ENCODE measurements around the gene C13orf42.
A peak's percentile ranks its signal among the peaks of the same experiment; 100 is the strongest.
"Not testable (repeated sequence)": the region's sequence is repeated elsewhere in the genome, so short reads cannot be mapped to it uniquely, and the experiment has no call there.

The C13orf42 gene

GRCh38 chr13:51091839-51092238, 19.2 kb downstream of the C13orf42 start:
- Histone ChIP-seq H3K4me1 (ENCODE audit: control insufficient read depth, insufficient read depth, low read length) (no peaks in the 10 kb centered on the region), H3K36me3 (ENCODE audit: insufficient read depth, low read length) (no peaks in the 10 kb centered on the region), H3K9me3 (replicated peaks; ENCODE audit: low read length) (no peaks in the 10 kb centered on the region), H3K4me2 (ENCODE audit: low read length) (no peak overlapping the region), H3K4me3 (ENCODE audit: low read length) (no peak overlapping the region), H3K27me3 (ENCODE audit: control insufficient read depth, insufficient read depth, low read length) (peaks cover 63% of the 10 kb centered on the region), H3K9ac (ENCODE audit: low read depth, low read length) (no peak overlapping the region)

GRCh38 chr13:51083706-51084105, 27.4 kb downstream of the C13orf42 start:
- no peak overlapping the region for H3K4me2 ChIP-seq (ENCODE audit: low read length)
- no peak overlapping the region for H3K4me3 ChIP-seq (ENCODE audit: low read length)
- no peaks in the 10 kb centered on the region for H3K36me3 ChIP-seq (ENCODE audit: insufficient read depth, low read length)
- H3K9ac ChIP-seq (ENCODE audit: low read depth, low read length) = no peak overlapping the region
- peaks cover 37% of the 10 kb centered on the region for H3K27me3 ChIP-seq (ENCODE audit: control insufficient read depth, insufficient read depth, low read length)
- H3K4me1 ChIP-seq (ENCODE audit: control insufficient read depth, insufficient read depth, low read length) = no peaks in the 10 kb centered on the region
- no peaks in the 10 kb centered on the region for H3K9me3 ChIP-seq (replicated peaks; ENCODE audit: low read length)

- H3K4me1 ChIP-seq (ENCODE audit: control insufficient read depth, insufficient read depth, low read length); H3K4me2 ChIP-seq (ENCODE audit: low read length); H3K9ac ChIP-seq (ENCODE audit: low read depth, low read length); H3K4me3 ChIP-seq (ENCODE audit: low read length); H3K9me3 ChIP-seq (replicated peaks; ENCODE audit: low read length); H3K36me3 ChIP-seq (ENCODE audit: insufficient read depth, low read length): not testable (repeated sequence)
- peaks cover 19% of the 10 kb centered on the region for H3K27me3 ChIP-seq (ENCODE audit: control insufficient read depth, insufficient read depth, low read length)
These were observed 30.5 kb downstream of the C13orf42 start for GRCh38 chr13:51080478-51081065.

- H3K4me2 ChIP-seq (ENCODE audit: low read length) = no peak overlapping the region
- no peaks in the 10 kb centered on the region for H3K36me3 ChIP-seq (ENCODE audit: insufficient read depth, low read length)
- no peak overlapping the region for H3K4me3 ChIP-seq (ENCODE audit: low read length)
- H3K4me1 ChIP-seq (ENCODE audit: control insufficient read depth, insufficient read depth, low read length) = peaks cover 3% of the 10 kb centered on the region
- no peak overlapping the region for H3K9ac ChIP-seq (ENCODE audit: low read depth, low read length)
- no peaks in the 10 kb centered on the region for H3K9me3 ChIP-seq (replicated peaks; ENCODE audit: low read length)
- peaks cover 16% of the 10 kb centered on the region for H3K27me3 ChIP-seq (ENCODE audit: control insufficient read depth, insufficient read depth, low read length)
These were observed 39.6 kb downstream of the C13orf42 start for GRCh38 chr13:51071493-51071892.

GRCh38 chr13:51070005-51070649, 40.9 kb downstream of the C13orf42 start:
- no peak overlapping the region for H3K4me3 ChIP-seq (ENCODE audit: low read length)
- H3K9ac ChIP-seq (ENCODE audit: low read depth, low read length) = no peak overlapping the region
- H3K4me2 ChIP-seq (ENCODE audit: low read length) = peak overlapping the region; percentile 21
- no peaks in the 10 kb centered on the region for H3K9me3 ChIP-seq (replicated peaks; ENCODE audit: low read length)
- H3K4me1 ChIP-seq (ENCODE audit: control insufficient read depth, insufficient read depth, low read length) = peaks cover 3% of the 10 kb centered on the region
- H3K27me3 ChIP-seq (ENCODE audit: control insufficient read depth, insufficient read depth, low read length) = peaks cover 29% of the 10 kb centered on the region
- H3K36me3 ChIP-seq (ENCODE audit: insufficient read depth, low read length) = no peaks in the 10 kb centered on the region

GRCh38 chr13:51068501-51068900, 42.6 kb downstream of the C13orf42 start:
- Histone ChIP-seq H3K4me3 (ENCODE audit: low read length) (no peak overlapping the region), H3K4me1 (ENCODE audit: control insufficient read depth, insufficient read depth, low read length) (peaks cover 3% of the 10 kb centered on the region), H3K9ac (ENCODE audit: low read depth, low read length) (no peak overlapping the region), H3K27me3 (ENCODE audit: control insufficient read depth, insufficient read depth, low read length) (peaks cover 44% of the 10 kb centered on the region), H3K9me3 (replicated peaks; ENCODE audit: low read length) (no peaks in the 10 kb centered on the region), H3K4me2 (ENCODE audit: low read length) (no peak overlapping the region), H3K36me3 (ENCODE audit: insufficient read depth, low read length) (no peaks in the 10 kb centered on the region)

GRCh38 chr13:51067706-51068105, 43.4 kb downstream of the C13orf42 start:
- Histone ChIP-seq H3K4me2 (ENCODE audit: low read length) (no peak overlapping the region), H3K9me3 (replicated peaks; ENCODE audit: low read length) (no peaks in the 10 kb centered on the region), H3K4me1 (ENCODE audit: control insufficient read depth, insufficient read depth, low read length) (peaks cover 3% of the 10 kb centered on the region), H3K27me3 (ENCODE audit: control insufficient read depth, insufficient read depth, low read length) (peaks cover 52% of the 10 kb centered on the region), H3K4me3 (ENCODE audit: low read length) (no peak overlapping the region), H3K9ac (ENCODE audit: low read depth, low read length) (no peak overlapping the region), H3K36me3 (ENCODE audit: insufficient read depth, low read length) (no peaks in the 10 kb centered on the region)

- H3K4me1 ChIP-seq (ENCODE audit: control insufficient read depth, insufficient read depth, low read length) = peaks cover 3% of the 10 kb centered on the region
- no peaks in the 10 kb centered on the region for H3K9me3 ChIP-seq (replicated peaks; ENCODE audit: low read length)
- H3K36me3 ChIP-seq (ENCODE audit: insufficient read depth, low read length) = no peaks in the 10 kb centered on the region
- no peak overlapping the region for H3K9ac ChIP-seq (ENCODE audit: low read depth, low read length)
- peaks cover 52% of the 10 kb centered on the region for H3K27me3 ChIP-seq (ENCODE audit: control insufficient read depth, insufficient read depth, low read length)
- no peak overlapping the region for H3K4me3 ChIP-seq (ENCODE audit: low read length)
- H3K4me2 ChIP-seq (ENCODE audit: low read length) = no peak overlapping the region
These were observed 43.8 kb downstream of the C13orf42 start for GRCh38 chr13:51067210-51067701.

- Histone ChIP-seq H3K36me3 (ENCODE audit: insufficient read depth, low read length) (no peaks in the 10 kb centered on the region), H3K9me3 (replicated peaks; ENCODE audit: low read length) (no peaks in the 10 kb centered on the region), H3K4me2 (ENCODE audit: low read length) (no peak overlapping the region), H3K9ac (ENCODE audit: low read depth, low read length) (no peak overlapping the region), H3K4me3 (ENCODE audit: low read length) (no peak overlapping the region), H3K4me1 (ENCODE audit: control insufficient read depth, insufficient read depth, low read length) (peaks cover 3% of the 10 kb centered on the region), H3K27me3 (ENCODE audit: control insufficient read depth, insufficient read depth, low read length) (peaks cover 51% of the 10 kb centered on the region)
These were observed 44.8 kb downstream of the C13orf42 start for GRCh38 chr13:51066091-51066831.

- Histone ChIP-seq H3K4me3 (ENCODE audit: low read length) (no peak overlapping the region), H3K36me3 (ENCODE audit: insufficient read depth, low read length) (no peaks in the 10 kb centered on the region), H3K9ac (ENCODE audit: low read depth, low read length) (no peak overlapping the region), H3K9me3 (replicated peaks; ENCODE audit: low read length) (no peaks in the 10 kb centered on the region), H3K4me2 (ENCODE audit: low read length) (no peak overlapping the region), H3K27me3 (ENCODE audit: control insufficient read depth, insufficient read depth, low read length) (peaks cover 56% of the 10 kb centered on the region), H3K4me1 (ENCODE audit: control insufficient read depth, insufficient read depth, low read length) (peaks cover 3% of the 10 kb centered on the region)
These were observed 45.5 kb downstream of the C13orf42 start for GRCh38 chr13:51065372-51066090.

- Histone ChIP-seq H3K36me3 (ENCODE audit: insufficient read depth, low read length) (no peaks in the 10 kb centered on the region), H3K9me3 (replicated peaks; ENCODE audit: low read length) (no peaks in the 10 kb centered on the region), H3K4me1 (ENCODE audit: control insufficient read depth, insufficient read depth, low read length) (peaks cover under 1% of the 10 kb centered on the region), H3K4me3 (ENCODE audit: low read length) (no peak overlapping the region), H3K27me3 (ENCODE audit: control insufficient read depth, insufficient read depth, low read length) (peaks cover 60% of the 10 kb centered on the region), H3K4me2 (ENCODE audit: low read length) (no peak overlapping the region), H3K9ac (ENCODE audit: low read depth, low read length) (no peak overlapping the region)
These were observed 46.3 kb downstream of the C13orf42 start for GRCh38 chr13:51064753-51065152.

All from skeletal muscle satellite cell (primary cell).